Measurements from ENCODE around the gene CAV3.
"Not testable (repeated sequence)": the region's sequence is repeated elsewhere in the genome, so short reads cannot be mapped to it uniquely, and the experiment has no call there.

CAV3 gene
- 0 reads per million in 2 donors for total RNA-seq

GRCh38 chr3:8733332-8734094 lies at the start of gene CAV3:
Gene CAV3, plus strand, starts transcription at chr3:8733802. Its CDS starts 75 bp downstream, at chr3:8733877.
- DNase-seq: no peak

- not testable (repeated sequence) for DNase-seq
These were observed 48.6 kb upstream of the CAV3 start for GRCh38 chr3:8684992-8685391.

DNA sequence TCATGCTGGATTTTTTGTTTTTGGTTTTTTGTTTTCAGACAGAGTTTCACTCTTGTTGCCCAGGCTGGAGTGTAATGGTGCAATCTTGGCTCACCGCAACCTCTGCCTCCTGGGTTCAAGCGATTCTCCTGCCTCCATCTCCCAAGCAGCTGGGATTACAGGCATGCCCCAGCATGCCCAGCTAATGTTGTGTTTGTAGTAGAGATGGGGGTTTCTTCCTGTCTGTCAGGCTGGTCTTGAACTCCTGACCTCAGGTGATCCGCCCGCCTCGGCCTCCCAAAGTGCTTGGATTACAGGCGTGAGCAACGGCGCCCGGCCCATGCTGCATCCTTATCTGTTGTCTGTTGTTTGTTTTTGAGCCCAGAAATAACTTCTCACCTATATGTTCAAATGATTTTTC lies 42.3 kb upstream of the CAV3 start:
- not testable (repeated sequence) for DNase-seq

- DNase-seq: no peak
These were observed 31.0 kb upstream of the CAV3 start for GRCh38 chr3:8702560-8702959.

DNA sequence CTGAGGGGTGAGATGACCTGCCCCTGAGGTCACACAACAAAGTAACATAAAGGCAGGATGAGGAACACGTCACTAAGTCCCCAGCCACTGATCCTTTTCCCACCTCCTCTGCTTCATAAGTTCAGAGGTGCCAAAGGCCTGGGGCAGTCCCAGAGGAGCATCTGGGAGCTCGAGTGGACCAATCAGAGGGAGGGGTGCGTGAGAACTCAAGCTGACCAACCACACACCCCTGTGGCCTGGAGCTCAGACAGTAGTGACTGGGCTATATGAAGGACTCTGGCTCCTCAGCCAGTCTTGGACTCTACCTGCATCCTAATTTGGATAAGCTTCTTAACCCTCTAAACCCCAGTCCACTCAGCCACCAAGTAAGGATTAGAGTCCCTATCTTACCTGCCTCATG lies 28.0 kb upstream of the CAV3 start:
- DNase-seq: no peak

- DNase-seq: no peak
These were observed 24.3 kb upstream of the CAV3 start for GRCh38 chr3:8709287-8709686.

GRCh38 chr3:8709801-8710507 lies 23.6 kb upstream of the CAV3 start:
- DNase-seq: no peak

DNA sequence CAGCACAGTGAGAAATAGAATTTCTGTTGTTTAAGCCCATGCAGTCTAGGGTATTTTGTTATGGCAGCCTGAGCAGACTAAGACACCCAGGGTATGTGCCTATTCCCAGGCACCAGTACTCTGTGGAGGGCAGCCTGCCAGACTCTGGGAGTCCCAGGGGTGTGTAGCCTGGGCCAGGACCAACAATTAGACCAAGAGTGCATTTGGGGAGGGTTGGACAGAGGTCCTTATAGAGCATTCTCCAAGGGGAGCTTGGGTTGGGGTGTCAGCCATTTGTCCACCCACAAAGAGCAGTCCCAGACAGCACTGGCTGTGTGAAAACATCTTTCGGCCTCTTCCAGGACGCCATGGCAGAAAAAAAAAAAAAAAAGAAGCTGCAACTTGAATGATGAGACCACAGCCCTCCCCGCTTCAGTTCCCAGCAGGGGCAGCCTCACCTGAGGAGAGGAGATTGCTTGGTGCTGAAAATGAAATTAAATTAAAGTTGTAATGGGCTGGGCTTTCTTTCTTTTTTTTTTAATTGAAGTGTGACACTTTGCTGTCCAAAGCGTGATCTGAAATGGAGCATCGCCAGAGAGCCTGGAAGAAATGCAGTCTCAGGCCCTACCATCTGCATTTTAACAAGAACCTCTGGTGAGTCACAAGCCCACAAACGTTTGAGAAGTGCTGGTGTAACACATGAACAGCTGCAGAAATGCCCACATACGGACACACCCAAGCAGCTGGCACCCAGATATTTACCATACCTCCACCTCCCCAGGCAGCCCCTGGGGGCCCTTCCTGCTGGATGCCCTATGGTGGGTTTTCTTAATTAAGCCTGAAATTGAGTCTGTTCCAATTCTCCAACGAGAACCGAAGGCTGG lies 21.3 kb upstream of the CAV3 start:
- DNase-seq: no peak

GRCh38 chr3:8712908-8713255 lies 20.7 kb upstream of the CAV3 start:
- DNase-seq: no peak

- DNase-seq: no peak
These were observed 19.5 kb upstream of the CAV3 start for GRCh38 chr3:8713901-8714759.

DNA sequence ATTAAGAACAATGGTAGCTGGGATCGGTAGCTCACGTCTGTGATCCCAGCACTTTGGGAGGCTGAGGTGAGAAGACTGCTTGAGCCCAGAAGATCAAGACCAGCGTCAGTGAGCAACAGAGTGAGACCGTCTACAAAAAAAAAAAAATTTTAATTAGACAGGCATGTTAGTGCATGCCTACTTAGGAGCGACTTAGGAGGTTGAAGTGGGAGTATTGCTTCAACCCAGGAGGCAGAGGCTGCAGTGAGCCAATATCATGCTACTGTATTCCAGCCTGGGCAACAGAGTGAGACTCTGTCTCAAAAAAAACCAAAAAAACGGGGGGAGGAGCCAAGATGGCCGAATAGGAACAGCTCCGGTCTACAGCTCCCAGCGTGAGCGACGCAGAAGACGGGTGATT lies 17.8 kb upstream of the CAV3 start:
- DNase-seq: not testable (repeated sequence)

GRCh38 chr3:8722808-8723207 lies 10.8 kb upstream of the CAV3 start:
- no peak for DNase-seq

DNA sequence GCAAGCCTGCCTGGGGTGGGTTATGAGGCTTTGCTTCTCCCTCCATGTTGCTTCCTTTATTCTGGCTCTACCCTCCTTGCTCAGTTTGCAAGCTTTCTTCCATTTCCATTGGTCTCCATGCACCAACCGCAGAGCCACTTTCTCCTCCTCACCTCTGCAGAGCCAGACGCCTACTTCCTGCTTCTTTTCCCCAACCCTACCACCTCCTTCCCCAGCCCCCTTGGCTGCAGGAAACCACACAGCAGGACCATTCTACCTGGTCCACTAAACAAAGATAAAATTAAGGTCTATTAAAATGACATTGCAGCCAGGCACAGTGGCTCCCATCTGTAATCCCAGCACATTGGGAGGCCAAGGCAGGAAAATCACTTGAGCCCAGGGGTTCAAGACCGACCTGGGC lies 10.0 kb upstream of the CAV3 start:
- no peak for DNase-seq

DNA sequence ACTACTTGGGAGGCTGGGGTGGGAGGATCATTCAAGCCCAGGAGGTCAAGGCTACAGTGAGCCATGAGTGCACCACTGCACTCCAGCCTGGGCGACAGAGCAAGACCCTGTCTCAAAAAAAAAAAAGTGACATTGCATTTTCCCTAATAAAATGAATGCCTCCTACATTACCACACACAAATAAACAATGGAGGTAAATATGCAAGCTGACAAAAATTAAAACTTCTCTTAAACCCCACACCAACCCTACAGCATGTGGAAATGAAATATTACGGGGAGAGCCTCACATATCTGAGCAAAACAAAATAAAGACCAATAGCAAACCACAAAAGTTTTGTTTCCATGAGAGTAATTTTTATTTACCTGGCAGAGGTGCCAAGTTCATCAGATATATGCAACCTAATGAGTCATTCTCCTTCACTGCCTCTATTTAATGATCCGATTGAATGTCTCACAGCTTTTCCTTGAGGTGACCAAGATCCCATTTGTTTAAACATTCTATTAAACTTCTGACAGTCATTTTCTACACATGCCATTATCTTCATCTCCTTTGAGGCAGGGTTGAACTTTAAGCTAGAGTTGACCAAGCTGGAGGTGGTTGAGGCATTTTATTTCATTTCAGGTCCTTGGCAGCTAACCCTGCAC lies 9.4 kb upstream of the CAV3 start:
- no peak for DNase-seq

DNA sequence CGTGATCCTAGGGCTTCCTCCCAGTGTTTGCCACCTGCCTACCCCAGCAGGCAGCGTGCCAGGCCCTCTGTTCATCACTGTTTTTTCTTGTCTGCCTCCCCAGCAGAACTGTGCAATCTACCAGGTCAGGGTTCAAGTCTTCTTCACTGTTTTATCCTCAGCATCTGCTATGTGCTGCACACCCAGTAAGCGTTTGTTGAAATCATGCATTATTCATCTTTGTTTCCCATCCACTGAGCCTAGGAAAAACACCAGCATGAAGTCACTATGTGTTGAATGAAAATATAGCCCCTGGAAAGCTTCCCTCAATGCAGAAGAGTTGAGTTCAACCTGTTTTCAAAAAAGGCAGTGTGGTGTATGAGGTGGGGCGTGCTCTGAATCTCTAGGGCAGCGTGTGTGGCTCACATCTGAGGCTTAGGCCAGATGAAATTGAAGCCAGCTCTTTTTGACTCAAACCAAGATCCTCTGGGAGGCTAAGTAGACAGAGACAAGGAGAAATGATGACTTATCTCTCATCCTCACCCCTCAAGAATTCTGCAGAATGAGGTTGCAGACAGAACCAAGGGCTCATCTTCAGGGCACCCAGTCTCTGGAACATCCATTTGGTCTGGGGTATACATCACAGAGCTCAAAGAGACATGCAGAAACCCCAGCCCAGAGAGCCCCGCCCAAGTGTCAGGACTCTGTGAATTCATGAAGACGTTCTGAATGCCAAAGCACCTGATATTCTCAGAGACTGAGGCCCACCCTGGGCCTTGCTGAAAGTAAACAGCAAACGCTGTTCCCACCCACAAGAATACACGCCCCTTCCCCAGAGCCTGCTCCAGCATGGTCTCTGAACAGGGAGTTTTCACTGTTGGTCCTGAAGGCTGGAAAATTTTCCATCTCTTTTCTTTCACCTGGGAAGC lies 5.7 kb upstream of the CAV3 start:
- no peak for DNase-seq

- DNase-seq: no peak
These were observed 4.1 kb upstream of the CAV3 start for GRCh38 chr3:8729479-8729878.

- DNase-seq: no peak
These were observed 2.9 kb upstream of the CAV3 start for GRCh38 chr3:8730656-8731055.

GRCh38 chr3:8732413-8732812 lies 1.2 kb upstream of the CAV3 start:
- DNase-seq: no peak

- DNase-seq: no peak
These were observed 706 bp downstream of the CAV3 start for GRCh38 chr3:8734137-8734878.

DNA sequence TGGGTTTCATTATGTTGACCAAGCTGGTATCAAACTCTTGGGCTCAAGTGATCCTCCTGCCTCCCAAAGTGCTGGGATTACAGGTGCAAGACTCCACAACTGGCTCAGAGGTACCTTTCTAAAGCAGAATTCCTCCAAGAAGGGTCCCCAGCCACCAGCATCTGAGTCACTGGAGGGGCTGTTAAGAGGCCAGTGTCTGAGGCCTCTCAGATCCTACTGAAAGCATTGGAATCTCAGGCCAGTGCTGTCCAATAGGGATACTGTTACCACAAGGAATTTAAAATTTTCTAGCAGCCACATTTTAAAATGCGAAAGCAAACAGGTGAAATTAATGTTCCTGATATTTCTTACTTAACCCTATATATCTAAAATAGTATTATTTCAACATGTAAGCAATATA lies 1.3 kb downstream of the CAV3 start:
- DNase-seq: no peak

All from T-helper 2 cell (primary cell).